Inflammatory macrophage treated with lipopolysaccharide for 1 hour (primary cell): ENCODE results near the gene CR2.
A peak's percentile ranks its signal among the peaks of the same experiment; 100 is the strongest.
"Not testable (repeated sequence)": the region's sequence is repeated elsewhere in the genome, so short reads cannot be mapped to it uniquely, and the experiment has no call there.

Experiments
- DNase-seq, 2 donors: peaks; one replicate each; pipeline ENCODE4 v3.0.0-alpha.2; 2020 to 2022

CR2 gene

DNA sequence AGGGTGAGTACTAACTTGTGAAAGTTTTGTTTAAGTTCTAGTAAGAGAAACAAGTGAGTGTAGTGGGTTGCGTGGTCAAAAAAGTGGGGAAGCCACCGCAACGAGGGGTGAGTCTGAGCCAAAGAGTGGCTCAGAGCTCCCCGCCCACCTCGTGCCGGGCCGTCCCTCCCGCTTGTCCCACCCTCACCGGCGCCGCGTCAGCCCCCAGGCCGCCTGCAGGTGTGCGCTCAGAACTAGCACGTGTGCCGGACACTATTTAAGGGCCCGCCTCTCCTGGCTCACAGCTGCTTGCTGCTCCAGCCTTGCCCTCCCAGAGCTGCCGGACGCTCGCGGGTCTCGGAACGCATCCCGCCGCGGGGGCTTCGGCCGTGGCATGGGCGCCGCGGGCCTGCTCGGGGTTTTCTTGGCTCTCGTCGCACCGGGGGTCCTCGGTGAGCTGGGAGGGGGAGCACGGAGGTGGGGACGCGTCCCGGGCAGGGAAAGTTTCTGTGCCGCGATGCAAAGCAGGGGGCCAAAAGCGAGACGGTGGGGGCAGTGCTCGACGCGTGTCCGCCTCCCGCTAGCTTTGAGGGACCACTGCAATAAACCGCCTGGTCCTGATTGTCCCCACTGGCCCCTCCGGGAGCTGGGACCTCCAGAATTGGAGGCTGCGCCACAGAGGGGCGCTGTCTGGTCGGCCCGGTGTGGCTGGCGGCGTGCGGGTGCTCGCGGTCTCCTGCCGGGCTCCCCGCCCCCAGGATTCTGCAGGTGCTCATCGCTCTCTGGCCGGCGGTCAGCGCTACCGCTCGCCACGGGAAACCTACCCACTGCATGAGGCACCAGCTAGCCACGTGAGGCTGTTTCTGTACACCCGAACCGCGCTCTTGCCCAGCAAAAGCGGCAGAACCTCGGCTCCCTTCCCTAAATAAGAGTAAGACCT is at the start of gene CR2:
CR2 (plus strand) TSS at position 283 of the 919 bp plus-strand sequence; CDS start at position 374, 91 bp downstream.
- peak in 1 of 2 donors; percentile 11 for DNase-seq

DNA sequence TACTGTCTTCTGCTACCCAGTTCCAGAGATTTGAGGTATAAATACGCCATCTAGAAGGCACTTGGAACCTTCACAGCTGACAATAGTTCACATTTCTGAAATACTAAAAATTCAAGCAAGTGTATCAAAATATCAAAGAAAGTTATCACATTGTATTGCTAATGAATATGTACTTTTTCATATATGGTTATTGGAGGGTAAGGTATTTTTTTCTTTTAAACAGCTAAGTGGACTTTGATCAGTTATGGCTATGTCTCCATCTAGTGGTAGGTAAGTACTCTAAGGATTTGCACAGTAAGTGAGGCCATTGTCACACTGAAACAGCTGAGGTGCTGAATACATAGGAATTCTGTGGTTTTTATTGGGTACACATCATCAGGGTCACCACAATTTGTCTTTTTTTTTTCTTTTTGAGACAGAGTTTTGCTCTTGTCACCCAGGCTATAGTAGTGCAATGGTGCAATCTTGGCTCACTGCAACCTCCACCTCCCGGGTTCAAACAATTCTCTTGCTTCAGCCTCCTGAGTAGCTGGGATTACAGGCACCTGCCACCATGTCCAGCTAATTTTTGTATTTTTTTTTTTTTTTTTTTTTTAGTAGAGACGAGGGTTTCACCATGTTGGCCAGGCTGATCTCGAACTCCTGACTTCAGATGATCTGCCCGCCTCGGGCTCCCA is 49.1 kb upstream of the CR2 start:
- DNase-seq: peak; percentile 62 to 67

DNA sequence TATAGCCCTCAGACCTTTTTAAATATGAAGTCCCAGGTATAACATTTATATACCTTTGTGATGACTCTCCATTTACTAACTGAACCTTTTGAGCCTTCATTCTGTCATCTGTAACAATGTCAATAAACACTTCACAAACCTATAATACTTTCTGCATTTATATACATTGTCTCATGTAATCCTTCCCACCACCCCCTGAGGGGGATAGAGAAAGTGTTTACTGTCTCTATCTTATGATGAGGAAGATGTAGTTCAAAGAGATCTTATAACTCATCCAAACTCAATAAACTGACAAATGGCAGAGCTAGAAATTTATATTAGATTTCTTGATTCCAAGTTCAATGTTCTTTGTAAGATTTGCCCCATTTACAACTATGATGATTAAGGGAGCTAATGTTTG is 48.3 kb upstream of the CR2 start:
- no peak for DNase-seq

DNA sequence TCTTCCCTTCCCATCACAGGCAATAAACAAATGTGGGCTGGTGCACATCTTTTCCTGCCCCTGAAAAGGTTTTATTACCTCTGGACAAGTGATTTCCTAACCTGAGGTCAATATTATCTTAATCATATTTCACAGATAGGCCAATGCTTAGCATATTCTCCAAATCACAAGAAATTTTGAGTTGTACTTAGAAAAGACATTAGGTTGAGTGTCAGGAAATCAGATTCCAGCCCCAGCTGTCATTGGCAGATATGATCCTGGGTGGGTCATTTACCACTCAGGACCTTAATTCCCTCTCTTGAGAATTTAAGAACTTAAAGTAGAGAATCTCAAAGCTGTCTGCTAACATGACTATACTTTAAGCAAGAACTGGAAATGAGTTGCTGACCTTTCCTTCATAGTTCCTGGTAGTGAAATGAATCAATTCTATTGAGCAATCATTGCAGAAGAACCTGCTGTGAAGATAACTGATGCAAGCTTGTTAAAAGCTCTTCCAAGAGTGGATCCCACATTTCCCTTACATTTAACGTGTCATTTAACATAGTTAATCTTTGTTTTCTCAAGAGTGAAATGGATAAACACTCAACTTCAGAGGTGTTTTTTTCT is 46.4 kb upstream of the CR2 start:
- peak; percentile 80 to 82 for DNase-seq

DNA sequence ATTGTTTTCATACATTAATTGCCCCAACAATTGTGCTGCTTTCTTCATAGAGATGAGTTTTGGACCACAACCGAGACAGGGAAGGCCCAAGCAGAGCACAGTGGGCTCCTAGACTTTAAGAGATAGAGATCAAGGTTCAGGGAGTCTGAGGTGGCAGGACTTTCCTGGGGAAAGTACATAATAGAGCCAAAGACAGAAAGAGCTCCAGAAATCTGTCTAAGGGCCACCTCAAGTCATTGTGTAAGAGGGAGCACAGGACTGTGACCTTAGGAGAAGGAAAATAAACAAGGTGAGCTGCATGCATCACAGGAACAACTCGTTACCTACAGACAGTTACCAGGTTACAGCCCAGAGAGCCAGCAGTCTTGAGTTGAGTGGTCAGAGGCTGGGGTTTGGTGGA is 41.3 kb upstream of the CR2 start:
- peak in 1 of 2 donors; percentile 45 for DNase-seq

DNA sequence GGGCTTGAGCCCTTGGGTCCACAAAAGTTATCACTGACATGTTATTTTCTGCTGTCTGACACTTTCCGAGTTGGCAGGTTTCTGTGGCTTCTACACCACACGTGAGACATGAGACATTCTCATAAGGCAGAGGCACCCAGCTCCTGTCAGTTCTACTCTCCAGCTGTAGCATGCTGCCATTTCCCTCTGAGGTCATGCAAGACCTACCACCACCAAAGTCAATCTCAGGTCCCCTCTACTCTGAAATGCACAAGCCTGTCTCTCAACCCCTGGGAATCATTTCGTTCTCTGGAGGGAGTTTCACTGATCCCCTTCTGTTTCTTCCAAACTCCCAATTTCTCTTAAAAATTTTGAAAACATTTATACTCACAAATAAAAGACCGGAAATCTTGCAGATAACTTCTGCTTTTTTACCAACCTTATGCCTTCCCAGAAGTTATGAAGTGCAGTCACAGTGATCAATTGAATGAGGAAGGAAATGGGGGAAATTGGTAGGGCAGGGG is 39.5 kb upstream of the CR2 start:
- peak; percentile 36 to 58 for DNase-seq

DNA sequence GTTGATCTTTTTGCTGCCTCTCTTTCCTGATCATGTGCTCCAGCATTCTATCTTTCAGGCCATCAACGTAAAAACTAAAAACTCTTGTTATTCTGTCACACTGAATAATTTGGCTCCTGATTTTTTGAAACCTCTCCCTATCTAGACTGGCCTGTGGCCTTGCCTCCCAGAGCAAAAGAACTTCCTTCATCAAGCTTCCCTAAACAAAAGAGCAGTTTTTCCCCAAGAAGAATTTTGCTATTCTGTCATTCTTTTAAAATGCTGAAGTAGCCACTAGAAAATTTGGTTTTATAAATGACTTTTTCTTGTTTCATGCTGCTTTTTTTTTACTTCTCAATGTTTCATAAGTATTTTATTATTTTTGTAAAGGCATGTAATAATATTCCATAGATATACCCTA is 37.1 kb upstream of the CR2 start:
- peak in 1 of 2 donors; percentile 33 for DNase-seq

DNA sequence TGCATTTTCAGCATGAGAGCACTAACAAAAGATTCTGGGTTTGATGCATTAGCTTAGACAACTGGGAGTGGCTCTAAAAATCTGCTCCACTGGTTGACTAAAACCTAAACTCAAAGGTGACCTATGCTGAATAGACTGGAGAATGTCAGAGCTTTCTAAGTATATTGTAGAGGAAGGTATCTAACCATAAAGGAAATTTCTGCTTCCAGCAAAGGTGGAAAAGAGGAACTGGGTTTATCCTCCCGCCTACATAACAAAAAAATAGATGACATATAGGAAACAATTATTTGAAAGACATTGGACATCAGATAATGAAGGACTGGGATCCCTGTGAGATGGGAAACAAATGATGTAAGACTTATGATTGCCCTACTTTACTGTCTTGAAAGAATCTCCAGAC is 35.8 kb upstream of the CR2 start:
- peak; percentile 47 to 48 for DNase-seq

DNA sequence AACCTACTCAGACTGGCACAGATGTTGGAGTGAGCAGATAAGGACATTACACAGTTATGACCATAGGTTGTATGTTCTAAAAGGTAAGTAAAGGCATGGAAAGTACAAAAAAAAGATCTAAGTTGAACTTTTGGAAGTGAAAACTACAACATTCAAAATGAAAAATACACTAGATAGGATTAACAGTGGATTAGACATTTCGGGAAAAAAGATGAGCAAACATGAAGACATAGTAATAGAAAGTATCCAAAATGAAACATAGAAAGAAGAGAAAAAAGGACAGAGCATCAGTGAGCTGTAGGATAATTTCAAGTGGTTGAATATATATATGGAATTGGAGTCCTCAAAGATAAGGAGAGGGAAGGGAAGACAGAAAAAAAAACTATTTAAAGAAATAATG is 34.0 kb upstream of the CR2 start:
- no peak for DNase-seq

DNA sequence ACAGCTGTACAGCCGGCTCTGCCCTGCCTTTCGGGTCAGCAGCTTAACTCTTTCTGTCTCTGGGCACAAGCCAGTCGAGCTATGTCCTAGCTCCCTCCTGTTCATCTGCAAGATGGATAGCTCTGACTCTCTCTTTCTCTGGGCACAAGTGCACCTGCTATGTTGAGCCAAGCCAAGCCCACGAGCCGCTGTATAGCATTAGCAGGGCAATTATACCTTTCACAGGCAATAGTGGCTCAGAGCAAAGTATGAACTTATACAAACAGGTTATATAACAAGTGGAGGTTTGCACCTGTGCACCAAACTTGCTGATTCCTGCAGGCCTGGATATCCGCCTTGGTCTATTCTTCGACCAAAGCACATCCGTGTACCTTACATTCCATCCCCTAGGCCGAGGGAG is 33.0 kb upstream of the CR2 start:
- DNase-seq: no peak

DNA sequence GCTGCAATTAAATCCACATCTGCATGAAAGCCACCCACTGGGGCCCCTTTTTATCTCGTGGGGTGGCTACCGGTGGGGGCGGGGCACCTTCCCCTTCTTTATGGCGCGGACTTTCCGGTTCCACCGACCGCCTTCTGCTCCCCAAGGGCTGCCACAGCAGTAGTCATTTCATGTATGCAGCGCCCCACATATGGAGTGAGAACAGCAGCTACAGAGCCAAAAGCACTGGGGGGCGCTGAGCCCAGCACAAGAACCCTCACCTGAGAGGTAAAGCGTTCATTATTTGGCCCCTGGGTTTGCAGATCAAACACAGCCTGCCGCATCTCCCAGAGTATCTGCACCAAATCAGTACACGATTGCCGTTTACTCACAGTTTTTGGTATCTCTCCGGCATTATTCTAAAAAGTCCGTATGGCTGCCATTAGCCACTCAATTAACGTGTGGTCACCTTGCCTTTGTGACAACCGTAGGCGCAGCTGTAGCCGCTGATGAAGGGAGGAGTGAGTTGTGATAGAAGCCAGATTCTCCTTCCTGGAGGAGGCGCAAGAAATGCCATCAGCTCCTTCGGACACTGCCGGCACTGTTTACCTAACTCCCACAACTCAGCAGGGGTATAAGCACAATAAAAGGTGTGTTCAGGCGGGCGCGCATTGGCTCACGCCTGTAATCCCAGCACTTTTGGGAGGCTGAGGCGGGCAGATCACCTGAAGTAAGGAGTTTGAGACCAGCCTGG is 30.4 kb upstream of the CR2 start:
- no peak for DNase-seq

DNA sequence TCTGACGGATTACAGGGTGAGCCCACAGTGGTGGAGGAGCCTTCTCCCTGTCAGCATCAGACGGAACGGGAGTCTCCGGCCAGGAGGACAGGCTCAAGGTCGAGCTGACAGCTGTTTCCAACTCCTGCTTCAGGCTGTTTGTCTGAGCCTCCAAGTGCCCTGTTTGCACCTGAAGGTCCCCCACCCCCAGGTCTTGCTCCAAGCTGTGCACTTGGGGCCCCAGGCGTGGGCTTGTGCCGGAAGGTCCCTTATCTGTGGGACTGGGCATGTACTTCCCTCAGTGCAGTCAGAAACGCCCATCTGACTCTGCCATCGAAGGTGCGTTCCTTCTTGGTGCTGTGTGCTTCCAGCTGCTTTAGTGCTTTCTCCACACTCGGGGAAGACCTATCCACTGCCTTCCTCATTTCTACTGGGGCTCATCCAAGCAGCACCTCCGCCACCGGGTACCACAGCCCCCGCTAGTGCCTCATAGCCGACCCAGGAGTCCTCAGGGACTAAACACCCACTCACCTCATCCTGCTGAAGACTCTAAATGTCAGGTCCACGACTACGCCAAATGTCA is 29.5 kb upstream of the CR2 start:
- DNase-seq: peak in 1 of 2 donors; percentile 22

DNA sequence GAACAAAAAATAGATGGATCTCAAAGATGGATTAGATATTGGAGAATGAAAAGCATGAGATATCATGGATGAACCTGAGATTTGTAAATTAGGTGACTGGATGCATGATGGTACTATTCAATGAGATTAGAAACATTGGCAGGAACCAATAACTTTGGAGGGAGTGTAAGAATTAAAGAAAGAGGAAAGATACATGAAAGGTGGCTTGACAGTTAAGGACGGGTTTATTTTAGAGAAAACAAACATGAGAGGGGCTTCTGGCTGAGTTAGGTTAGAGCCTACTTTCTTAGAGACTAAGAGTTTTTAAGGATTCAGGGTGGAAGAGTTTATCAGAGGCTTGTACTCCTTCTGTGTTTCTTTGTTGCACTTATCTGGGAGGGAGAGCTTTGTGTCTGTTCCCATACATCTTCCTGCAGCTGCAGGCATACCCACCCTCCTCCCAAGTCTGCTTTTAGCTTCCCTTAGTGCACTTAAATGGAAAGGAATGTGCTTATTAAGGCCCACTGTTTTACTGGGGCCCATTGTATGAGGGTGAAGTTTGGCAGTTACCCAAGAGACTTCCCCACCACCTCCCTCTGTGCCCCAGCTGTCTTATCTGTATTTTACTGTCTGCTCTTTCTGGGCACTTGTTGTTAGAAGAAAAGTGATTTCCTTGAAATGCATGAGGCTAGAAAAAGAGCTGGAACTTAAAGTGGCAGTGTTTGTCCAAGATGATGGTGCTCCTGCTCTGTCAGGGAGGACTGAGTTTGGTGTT is 26.1 kb upstream of the CR2 start:
- no peak for DNase-seq

DNA sequence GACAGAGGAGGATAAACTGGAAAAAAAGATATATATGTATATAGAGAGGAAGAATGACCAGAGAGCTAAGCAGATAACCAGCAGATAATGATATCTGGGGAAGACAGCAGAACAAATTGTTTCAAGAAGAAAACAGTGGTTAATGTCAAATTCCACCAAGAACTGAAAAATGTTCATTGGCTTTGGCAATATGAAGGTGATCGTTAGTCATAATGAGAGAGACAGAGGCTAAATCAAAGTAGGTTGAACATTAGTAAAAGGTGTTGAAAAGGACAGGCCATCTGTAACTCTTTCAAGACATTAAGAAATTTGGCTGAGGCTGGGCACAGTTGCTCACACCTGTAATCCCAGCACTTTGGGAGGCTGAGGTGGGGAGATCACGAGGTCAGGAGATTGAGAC is 25.3 kb upstream of the CR2 start:
- no peak for DNase-seq

DNA sequence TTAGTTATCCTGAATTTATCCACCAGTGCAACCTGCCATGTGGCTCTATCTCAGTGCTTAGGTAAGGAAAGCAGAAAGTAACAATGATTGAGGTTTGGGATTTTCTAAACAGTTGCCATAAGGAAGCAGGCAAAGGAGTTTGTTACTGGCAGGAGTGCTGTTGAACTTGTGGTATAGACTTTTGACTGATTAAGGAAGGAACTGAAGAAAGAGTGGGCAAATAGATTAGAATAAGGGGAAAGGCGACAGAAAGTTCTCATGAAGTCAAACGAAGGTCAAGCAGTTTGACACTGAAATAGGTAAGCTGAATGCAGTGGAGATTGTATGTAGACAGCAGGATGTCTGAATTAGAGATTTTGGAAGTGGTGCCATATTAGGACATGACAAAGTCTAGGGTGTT is 24.2 kb upstream of the CR2 start:
- peak in 1 of 2 donors; percentile 14 for DNase-seq

DNA sequence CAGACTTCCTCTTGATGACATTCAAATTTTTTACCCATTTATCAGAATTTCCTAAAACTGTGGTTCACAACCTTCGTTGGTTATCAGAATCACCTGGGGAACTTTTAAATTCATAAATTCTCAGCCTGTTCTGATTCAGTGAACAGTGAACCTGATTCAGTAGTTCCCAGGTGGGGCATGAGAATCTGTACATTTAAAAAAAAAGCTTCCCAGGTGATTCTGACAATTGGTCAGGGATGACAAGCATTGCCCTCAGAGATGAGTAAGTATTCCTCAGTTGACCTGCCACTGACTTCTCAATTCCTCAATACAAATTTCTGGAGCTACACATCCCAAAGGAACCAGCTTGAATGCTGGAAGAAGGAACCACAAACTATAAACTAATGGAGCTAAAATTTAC is 23.5 kb upstream of the CR2 start:
- no peak for DNase-seq

DNA sequence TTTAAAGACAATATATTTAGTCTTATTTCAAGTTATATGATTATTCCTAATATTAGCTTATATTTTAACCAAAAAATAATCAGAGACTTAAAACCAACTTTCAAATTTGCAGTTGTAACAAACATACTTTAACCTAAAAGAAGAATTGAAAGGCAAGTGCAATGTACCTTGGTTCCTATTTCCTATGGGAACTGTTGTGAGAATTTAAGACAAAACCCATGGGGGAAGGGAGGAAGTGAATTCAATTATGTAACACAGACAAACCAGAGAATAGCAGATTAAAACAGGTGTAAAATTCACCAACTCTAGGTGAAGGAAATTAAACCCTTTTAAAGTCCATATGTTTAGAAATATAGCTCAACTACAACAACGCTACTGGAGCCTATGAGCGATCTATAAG is 22.6 kb upstream of the CR2 start:
- DNase-seq: no peak

DNA sequence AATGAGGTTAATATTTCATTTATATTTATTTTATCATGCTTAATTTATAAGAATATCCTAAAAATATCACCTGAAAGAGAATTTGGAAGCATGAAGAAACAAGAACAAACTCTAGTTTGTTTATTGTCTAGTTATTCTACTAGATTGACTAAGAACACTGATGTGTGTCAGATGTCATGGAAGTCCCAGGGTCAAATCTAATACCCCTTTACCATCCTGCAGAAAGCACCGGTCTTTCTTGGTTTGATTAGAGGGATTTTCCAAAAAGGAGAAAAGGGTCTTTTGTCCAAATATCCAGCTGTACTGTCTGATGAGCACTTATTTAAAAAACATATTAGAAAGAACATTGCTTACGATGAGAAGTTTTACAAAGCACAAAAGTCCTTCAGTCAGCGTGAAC is 20.7 kb upstream of the CR2 start:
- DNase-seq: no peak

DNA sequence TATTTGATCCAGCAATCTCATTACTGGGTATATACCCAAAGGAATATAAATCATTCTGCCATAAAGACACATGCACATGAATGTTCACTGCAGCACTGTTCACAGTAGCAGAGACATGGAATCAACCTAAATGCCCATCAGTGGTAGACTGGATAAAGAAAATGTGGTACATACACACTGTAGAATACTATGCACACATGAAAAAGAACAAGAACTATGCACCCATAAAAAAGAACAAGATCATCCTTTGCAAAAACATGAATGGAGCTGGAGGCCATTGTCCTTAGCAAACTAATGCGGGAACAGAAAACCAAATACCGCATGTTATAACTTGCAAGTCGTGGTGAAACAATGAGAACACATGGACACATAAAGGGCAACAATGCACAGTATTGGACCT is 17.4 kb upstream of the CR2 start:
- DNase-seq: not testable (repeated sequence)

DNA sequence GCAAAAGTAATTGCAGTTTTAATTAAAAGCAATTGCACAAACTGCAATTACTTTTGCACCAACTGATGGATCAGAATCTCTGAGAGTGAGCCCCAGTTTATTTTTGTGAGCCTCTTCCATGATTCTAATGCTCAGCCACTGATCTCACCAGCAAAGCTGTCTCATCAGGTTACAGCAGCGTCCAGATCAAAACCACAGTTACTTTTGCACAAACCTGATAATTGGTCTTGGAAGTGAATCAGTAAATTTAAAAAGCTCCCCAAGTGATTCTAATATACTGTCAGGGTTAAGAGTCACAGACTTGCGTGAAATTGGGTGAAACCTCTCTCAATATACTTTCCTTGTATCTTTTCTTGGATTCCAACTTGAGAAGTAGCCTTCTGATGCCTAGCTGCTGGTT is 13.5 kb upstream of the CR2 start:
- no peak for DNase-seq

DNA sequence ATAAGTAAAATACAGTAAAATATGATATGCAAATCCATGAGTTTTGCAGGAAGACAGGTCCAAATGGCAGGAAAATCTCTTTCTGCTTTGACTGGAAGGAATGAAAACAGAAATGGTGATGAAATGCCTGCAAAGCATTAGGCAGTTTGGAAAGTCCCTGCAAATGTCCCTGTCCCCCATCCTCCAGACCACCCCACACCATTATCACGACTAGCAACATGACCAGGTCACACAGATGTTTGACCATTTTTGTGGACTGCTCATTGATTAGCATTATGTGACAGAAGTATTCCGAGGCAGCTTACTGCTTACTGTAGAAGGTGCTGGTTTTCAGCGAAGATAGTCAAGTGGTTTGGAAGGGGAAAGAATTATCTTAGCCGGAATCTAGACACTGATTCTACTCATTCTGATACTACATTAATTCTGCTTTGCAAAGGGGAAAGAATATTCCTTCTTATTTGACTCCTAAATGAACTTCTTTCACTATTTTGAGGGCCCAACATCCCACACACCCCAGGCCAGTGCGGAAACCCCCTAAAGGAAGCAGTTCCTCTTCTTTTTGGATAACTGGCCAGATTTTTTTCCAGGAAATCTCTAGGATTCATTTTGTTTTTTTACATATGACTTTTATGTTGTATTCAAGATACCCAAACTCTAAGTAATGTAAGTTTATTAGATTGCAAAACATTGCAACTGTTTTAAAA is 9.5 kb upstream of the CR2 start:
- DNase-seq: peak; percentile 53 to 66
